HG02981 (cell line): ENCODE data around the gene CYB5R3.
"Not testable (repeated sequence)": the region's sequence is repeated elsewhere in the genome, so short reads cannot be mapped to it uniquely, and the experiment has no call there.

Source experiments
- ATAC-seq: cut with Tn5 transposase; IDR thresholded peaks from one replicate; pipeline ENCODE4 v1.9.1; 2021; ENCODE audit warnings: mild to moderate bottlenecking, moderate library complexity; ENCODE audit not compliant: unreplicated experiment

The CYB5R3 gene

GRCh38 chr22:42608136-42608822, 40.9 kb downstream of the CYB5R3 start:
- ATAC-seq = no peak

- ATAC-seq = not testable (repeated sequence)
Measured at GRCh38 chr22:42607641-42608040, 41.6 kb downstream of the CYB5R3 start.

- no peak for ATAC-seq
Measured at GRCh38 chr22:42604403-42604802, 44.8 kb downstream of the CYB5R3 start.

GRCh38 chr22:42603427-42603826, 45.8 kb downstream of the CYB5R3 start:
- ATAC-seq = no peak

GRCh38 chr22:42602470-42602869, 46.7 kb downstream of the CYB5R3 start:
- no peak for ATAC-seq

GRCh38 chr22:42601879-42602465, 47.2 kb downstream of the CYB5R3 start:
- ATAC-seq = no peak

GRCh38 chr22:42596863-42597530, 52.2 kb downstream of the CYB5R3 start:
- ATAC-seq = no peak

- ATAC-seq = no peak
Measured at GRCh38 chr22:42596336-42596735, 52.9 kb downstream of the CYB5R3 start.

GRCh38 chr22:42595434-42595833, 53.8 kb downstream of the CYB5R3 start:
- ATAC-seq = no peak

GRCh38 chr22:42591987-42592386, 57.2 kb downstream of the CYB5R3 start:
- no peak for ATAC-seq

- no peak for ATAC-seq
Measured at GRCh38 chr22:42587588-42588175, 61.5 kb downstream of the CYB5R3 start.

- ATAC-seq = no peak
Measured at GRCh38 chr22:42586381-42586780, 62.8 kb downstream of the CYB5R3 start.

- ATAC-seq = no peak
Measured at GRCh38 chr22:42585096-42585495, 64.1 kb downstream of the CYB5R3 start.

- no peak for ATAC-seq
Measured at GRCh38 chr22:42584364-42584940, 64.7 kb downstream of the CYB5R3 start.

- no peak for ATAC-seq
Measured at GRCh38 chr22:42582987-42583386, 66.2 kb downstream of the CYB5R3 start.

- ATAC-seq = peak; percentile 55
Measured at GRCh38 chr22:42581762-42582716, 67.2 kb downstream of the CYB5R3 start.

- ATAC-seq = peak; percentile 25
Measured at GRCh38 chr22:42581194-42581761, 67.9 kb downstream of the CYB5R3 start.

GRCh38 chr22:42580040-42580439, 69.2 kb downstream of the CYB5R3 start:
- not testable (repeated sequence) for ATAC-seq

GRCh38 chr22:42577623-42578240, 71.5 kb downstream of the CYB5R3 start:
- ATAC-seq = no peak
